ENCODE results near the gene HIC1.

HIC1 gene

GRCh38 chr17:2060681-2061440 lies 6.0 kb downstream of the HIC1 start:
- Histone ChIP-seq H3K27me3 (ENCODE audit: insufficient read depth, low read depth, severe bottlenecking) (no peaks in the 10 kb centered on the region), H3K4me3 (ENCODE audit: low read depth, low read length) (no peak overlapping the region), H3K27ac (no peak overlapping the region), H3K9me3 (ENCODE audit: severe bottlenecking) (no peaks in the 10 kb centered on the region), H3K36me3 (peaks cover 35% of the 10 kb centered on the region)
- no peak for DNase-seq
- no peak for TF ChIP-seq CTCF (IDR thresholded peaks at IDR 0.05; ENCODE audit: low read depth, low read length)

DNA sequence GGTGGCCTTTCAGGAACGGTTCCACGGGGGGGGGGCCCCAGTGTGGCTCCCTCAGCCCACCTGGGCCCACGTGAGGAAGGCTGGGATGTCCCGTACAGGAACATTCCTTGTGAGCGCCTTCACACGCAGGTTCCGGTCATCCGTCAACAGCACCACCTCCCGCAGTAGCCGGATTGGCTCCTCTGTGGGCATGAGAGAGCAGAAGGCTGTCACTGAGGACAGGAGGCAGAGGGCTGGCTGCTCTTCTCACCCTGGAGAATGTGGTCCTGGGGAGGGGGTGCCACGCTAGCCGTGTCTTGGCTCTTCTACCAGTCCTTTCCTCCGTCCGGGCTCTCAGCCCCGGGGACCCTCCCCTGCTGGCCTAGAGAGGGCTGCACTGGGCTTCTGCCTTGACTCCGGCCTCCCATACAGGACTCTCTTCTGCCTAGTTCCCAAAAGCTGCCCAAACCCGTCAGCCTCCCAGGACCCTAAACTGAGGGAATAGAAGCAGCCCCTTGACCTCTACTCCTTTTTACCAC lies 6.6 kb downstream of the HIC1 start:
- Histone ChIP-seq H3K4me3 (ENCODE audit: low read depth, low read length) (no peak overlapping the region), H3K36me3 (peaks cover 42% of the 10 kb centered on the region), H3K27ac (no peak overlapping the region), H3K27me3 (ENCODE audit: insufficient read depth, low read depth, severe bottlenecking) (no peaks in the 10 kb centered on the region), H3K9me3 (ENCODE audit: severe bottlenecking) (no peaks in the 10 kb centered on the region)
- no peak for DNase-seq
- no peak for TF ChIP-seq CTCF (IDR thresholded peaks at IDR 0.05; ENCODE audit: low read depth, low read length)

GRCh38 chr17:2062571-2063183 lies 7.8 kb downstream of the HIC1 start:
- DNase-seq = no peak
- Histone ChIP-seq H3K27me3 (ENCODE audit: insufficient read depth, low read depth, severe bottlenecking) (no peaks in the 10 kb centered on the region), H3K36me3 (peaks cover 45% of the 10 kb centered on the region), H3K9me3 (ENCODE audit: severe bottlenecking) (no peaks in the 10 kb centered on the region), H3K4me3 (ENCODE audit: low read depth, low read length) (no peak overlapping the region), H3K27ac (no peak overlapping the region)
- no peak for TF ChIP-seq CTCF (IDR thresholded peaks at IDR 0.05; ENCODE audit: low read depth, low read length)

DNA sequence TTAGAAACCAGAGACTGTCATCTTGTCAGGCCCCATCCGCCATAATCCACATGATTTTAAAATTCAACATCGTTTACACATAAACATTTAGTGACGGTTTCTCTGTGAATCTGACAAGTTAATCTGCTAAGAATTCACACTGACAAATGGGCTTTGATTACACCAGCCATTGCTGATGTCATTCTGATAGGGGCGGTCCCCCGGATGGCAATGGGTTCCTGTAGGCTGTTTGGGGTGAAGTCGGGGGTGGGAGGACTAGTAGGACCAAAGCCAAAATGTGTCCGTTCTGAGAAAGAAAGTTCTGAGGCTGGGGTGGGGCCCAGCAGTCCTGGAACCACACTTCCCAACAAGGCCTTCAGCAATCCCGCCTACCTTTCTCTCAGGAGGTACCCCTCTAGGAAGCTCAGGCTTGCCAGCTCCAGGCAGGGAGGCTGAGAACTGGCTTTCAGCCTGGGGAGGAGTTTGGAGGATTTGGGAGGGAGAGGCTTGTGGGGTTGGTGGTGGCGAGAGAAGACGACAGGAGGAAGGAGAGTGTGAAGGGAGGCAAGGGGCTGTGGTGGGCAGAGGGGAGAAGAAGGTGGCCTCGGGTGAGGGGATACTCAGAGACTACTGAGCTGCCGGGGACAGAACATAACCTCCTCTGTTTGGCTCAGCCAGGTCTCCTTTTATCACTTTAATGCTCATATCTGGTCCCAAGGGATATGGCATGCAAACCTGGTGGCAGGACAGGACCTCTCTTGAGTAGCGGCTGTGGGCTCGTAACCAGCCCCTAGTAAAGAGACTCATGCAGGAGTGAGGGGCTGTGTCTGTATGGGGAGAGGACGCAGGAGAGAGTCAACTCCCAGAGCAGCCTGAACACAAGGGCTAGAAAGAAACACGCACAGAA lies 8.6 kb downstream of the HIC1 start:
- DNase-seq = no peak

DNA sequence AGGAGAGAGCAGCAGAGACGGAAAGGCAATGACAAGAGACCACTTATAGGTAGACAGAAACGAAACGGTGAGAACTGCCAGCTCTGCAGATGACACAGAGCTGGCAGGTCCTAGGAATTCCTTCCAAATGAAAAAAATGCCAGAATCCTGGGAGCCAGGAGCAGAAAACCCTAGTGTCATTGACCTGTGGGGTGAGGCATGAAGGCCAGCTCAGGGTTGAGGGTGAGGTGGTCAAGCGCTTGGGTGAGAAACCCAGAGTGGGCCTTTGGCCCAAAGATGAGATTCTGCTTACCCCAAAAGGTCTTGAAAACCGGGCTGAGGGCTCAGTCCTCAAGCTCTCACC lies 9.2 kb downstream of the HIC1 start:
- no peak for TF ChIP-seq CTCF (IDR thresholded peaks at IDR 0.05; ENCODE audit: low read depth, low read length)
- Histone ChIP-seq H3K27ac (no peak overlapping the region), H3K4me3 (ENCODE audit: low read depth, low read length) (no peak overlapping the region), H3K27me3 (ENCODE audit: insufficient read depth, low read depth, severe bottlenecking) (no peaks in the 10 kb centered on the region), H3K9me3 (ENCODE audit: severe bottlenecking) (no peaks in the 10 kb centered on the region), H3K36me3 (peaks cover 53% of the 10 kb centered on the region)
- no peak for DNase-seq

More for the DNA sequence above, 8.6 kb downstream of the HIC1 start:
- H3K36me3 ChIP-seq = peaks cover 52% of the 10 kb centered on the region
- no peak for TF ChIP-seq CTCF (IDR thresholded peaks at IDR 0.05; ENCODE audit: low read depth, low read length)
- no peak overlapping the region for H3K4me3 ChIP-seq (ENCODE audit: low read depth, low read length)
- H3K27me3 ChIP-seq (ENCODE audit: insufficient read depth, low read depth, severe bottlenecking) = no peaks in the 10 kb centered on the region
- no peaks in the 10 kb centered on the region for H3K9me3 ChIP-seq (ENCODE audit: severe bottlenecking)
- H3K27ac ChIP-seq = no peak overlapping the region

Data from WERI-Rb-1 (cell line).